Stomach (tissue), 9 donors: ENCODE data around the gene TALDO1. TPM values are rescaled to one million over a fixed set of nuclear protein-coding genes. Genes with fewer than 3 reads are reported as not detected.

Experiments
- DNase-seq, 2 donors: peaks; one replicate each; pipeline versions ENCODE4 v3.0.0 to v3.0.0-alpha.2; 2013 to 2019
- H3K27ac ChIP-seq, 5 donors: fragments of 200-600 bp in 4 of 5; sonication (generic) in 4 of 5; one replicate each; pipeline ENCODE4 v1.5.1; 2013 to 2019; ENCODE audit warnings: mild to moderate bottlenecking in 1 of 5, moderate library complexity in 1 of 5
- H3K27me3 ChIP-seq, 3 donors: fragments of 200-600 bp; sonication (generic); one replicate each; pipeline ENCODE4 v1.5.1; 2017 to 2019; ENCODE audit warnings: mixed run types in 1 of 3
- H3K36me3 ChIP-seq, 4 donors: fragments of 200-600 bp; sonication (generic); 1 replicate in 3 of 4; 2 replicates in 1 of 4; pipeline ENCODE4 v1.5.1; 2016 to 2019
- H3K4me1 ChIP-seq, 4 donors: fragments of 200-600 bp; sonication (generic); one replicate each; pipeline ENCODE4 v1.5.1; 2016 to 2019
- H3K4me3 ChIP-seq, 4 donors: fragments of 200-600 bp; sonication (generic) in 3 of 4; one replicate each; pipeline ENCODE4 v1.5.1; 2016 to 2019; ENCODE audit warnings: mild to moderate bottlenecking in 1 of 4
- H3K9me3 ChIP-seq, 4 donors: fragments of 200-600 bp; sonication (generic); one replicate each; pipeline ENCODE4 v1.5.1; 2016 to 2019
- CTCF ChIP-seq, 7 experiments: fragments of 450-650 bp in 4 of 7; fragments of 200-600 bp in 3 of 7; sonication (generic) in 3 of 7; IDR thresholded peaks; one replicate each; pipeline ENCODE4 v1.5.1; 2016 to 2019; ENCODE audit warnings: antibody characterized with exemption in 7 of 7, control low read depth in 2 of 7, mild to moderate bottlenecking in 1 of 7
- EP300 ChIP-seq: sonication (generic); formaldehyde crosslinking; IDR thresholded peaks from one replicate; pipeline ENCODE4 v1.6.1; 2017; ENCODE audit warnings: antibody characterized with exemption
- POLR2A ChIP-seq, 4 donors: fragments of 450-650 bp; IDR thresholded peaks; one replicate each; pipeline ENCODE4 v1.6.1; 2016; ENCODE audit warnings: antibody characterized with exemption in 4 of 4, control low read depth in 2 of 4, mild to moderate bottlenecking in 1 of 4, moderate library complexity in 1 of 4
- POLR2AphosphoS5 ChIP-seq, 3 donors: sonication (generic); formaldehyde crosslinking; IDR thresholded peaks; one replicate each; pipeline ENCODE4 v1.6.1; 2016; ENCODE audit warnings: antibody characterized with exemption in 3 of 3
- WGBS, 5 donors: extraction: QIAGEN DNeasy Blood & Tissue Kit in 3 of 5; methylation state at CpG; one replicate each; pipeline versions ENCODE4 v1.1.5 to v1.1.7; 2013 to 2018; 5-methylcytosine and 5-hydroxymethylcytosine counted together
- intact Hi-C: fragments of 100-400 bp; cut with DNase I; formaldehyde crosslinking; loops from one replicate; pipeline ENCODE4 v1.15.1; 2023; ENCODE audit warnings: low total_unique reads
- polyA plus RNA-seq, 3 donors: library from polyadenylated mRNA; stranded (reverse); fragments of 200-250 nt; gene quantifications; one replicate each; pipeline ENCODE4 v1.2.3, GENCODE V29; 2013
- total RNA-seq, 5 donors: library from RNA; depleted of rRNA; stranded (reverse); fragments of >200 nt; gene quantifications; one replicate each; pipeline versions ENCODE4 v1.1.0 to v1.2.3, GENCODE V29; 2014 to 2016
- donor health status: healthy with polysubstance abuse.
- donor health status: Bipolar disorder and iron deficiency.
- donor health status: healthy.

The TALDO1 gene
- total and polyA plus RNA-seq, 8 donors, result 85.9 to 258 (median 180) TPM

- Histone ChIP-seq H3K4me3 (no peak overlapping the region), H3K9me3 (no peaks in the 10 kb centered on the region), H3K27me3 (no peaks in the 10 kb centered on the region), H3K27ac (no peak overlapping the region), H3K36me3 (peaks cover 46 to 99% (median 86%) of the 10 kb centered on the region in 4 donors), H3K4me1 (peaks cover 5 to 27% (median 16%) of the 10 kb centered on the region in 4 donors)
- TF ChIP-seq POLR2AphosphoS5 (IDR thresholded peaks at IDR 0.05) (no peak), EP300 (no peak), POLR2A (IDR thresholded peaks at IDR 0.05) (no peak), CTCF (IDR thresholded peaks at IDR 0.05) (no peak)
- 92 to 100% (median 97%) methylated on average over 2 of the region's 2 CpGs for WGBS, 5 donors
- intact Hi-C loops, result no loop called here
- no peak for DNase-seq
These were observed 19.6 kb downstream of the TALDO1 start for GRCh38 chr11:766936-767210.

- no peaks in the 10 kb centered on the region for H3K27me3 ChIP-seq
- 92 to 97% (median 96%) methylated on average over 11 of the region's 11 CpGs for WGBS, 5 donors
- DNase-seq, result no peak
- H3K27ac ChIP-seq, result no peak overlapping the region
- H3K9me3 ChIP-seq, result no peaks in the 10 kb centered on the region
- H3K36me3 ChIP-seq, result peaks cover 45 to 99% (median 86%) of the 10 kb centered on the region in 4 donors
- H3K4me1 ChIP-seq, result peaks cover 5 to 24% (median 14%) of the 10 kb centered on the region in 4 donors
- intact Hi-C loops, result no loop called here
- TF ChIP-seq EP300, result no peak
- no peak for TF ChIP-seq CTCF (IDR thresholded peaks at IDR 0.05)
- TF ChIP-seq POLR2AphosphoS5 (IDR thresholded peaks at IDR 0.05), result no peak
- TF ChIP-seq POLR2A (IDR thresholded peaks at IDR 0.05), result no peak
- H3K4me3 ChIP-seq, result no peak overlapping the region
These were observed 20.0 kb downstream of the TALDO1 start for GRCh38 chr11:767238-767637.

- no peak overlapping the region for H3K27ac ChIP-seq
- peaks cover 3 to 34% (median 14%) of the 10 kb centered on the region in 4 donors for H3K4me1 ChIP-seq
- H3K4me3 ChIP-seq, result no peak overlapping the region
- WGBS, 5 donors, result 86 to 92% (median 91%) methylated on average over 21 to 23 of the region's 23 CpGs
- TF ChIP-seq POLR2AphosphoS5 (IDR thresholded peaks at IDR 0.05), result no peak
- TF ChIP-seq POLR2A (IDR thresholded peaks at IDR 0.05), result no peak
- no peak for TF ChIP-seq EP300
- intact Hi-C loops, result no loop called here
- peaks cover 31 to 100% (median 84%) of the 10 kb centered on the region in 4 donors for H3K36me3 ChIP-seq
- H3K9me3 ChIP-seq, result no peaks in the 10 kb centered on the region
- no peaks in the 10 kb centered on the region for H3K27me3 ChIP-seq
- no peak for DNase-seq
These were observed 22.8 kb downstream of the TALDO1 start for GRCh38 chr11:769887-770641.

DNA sequence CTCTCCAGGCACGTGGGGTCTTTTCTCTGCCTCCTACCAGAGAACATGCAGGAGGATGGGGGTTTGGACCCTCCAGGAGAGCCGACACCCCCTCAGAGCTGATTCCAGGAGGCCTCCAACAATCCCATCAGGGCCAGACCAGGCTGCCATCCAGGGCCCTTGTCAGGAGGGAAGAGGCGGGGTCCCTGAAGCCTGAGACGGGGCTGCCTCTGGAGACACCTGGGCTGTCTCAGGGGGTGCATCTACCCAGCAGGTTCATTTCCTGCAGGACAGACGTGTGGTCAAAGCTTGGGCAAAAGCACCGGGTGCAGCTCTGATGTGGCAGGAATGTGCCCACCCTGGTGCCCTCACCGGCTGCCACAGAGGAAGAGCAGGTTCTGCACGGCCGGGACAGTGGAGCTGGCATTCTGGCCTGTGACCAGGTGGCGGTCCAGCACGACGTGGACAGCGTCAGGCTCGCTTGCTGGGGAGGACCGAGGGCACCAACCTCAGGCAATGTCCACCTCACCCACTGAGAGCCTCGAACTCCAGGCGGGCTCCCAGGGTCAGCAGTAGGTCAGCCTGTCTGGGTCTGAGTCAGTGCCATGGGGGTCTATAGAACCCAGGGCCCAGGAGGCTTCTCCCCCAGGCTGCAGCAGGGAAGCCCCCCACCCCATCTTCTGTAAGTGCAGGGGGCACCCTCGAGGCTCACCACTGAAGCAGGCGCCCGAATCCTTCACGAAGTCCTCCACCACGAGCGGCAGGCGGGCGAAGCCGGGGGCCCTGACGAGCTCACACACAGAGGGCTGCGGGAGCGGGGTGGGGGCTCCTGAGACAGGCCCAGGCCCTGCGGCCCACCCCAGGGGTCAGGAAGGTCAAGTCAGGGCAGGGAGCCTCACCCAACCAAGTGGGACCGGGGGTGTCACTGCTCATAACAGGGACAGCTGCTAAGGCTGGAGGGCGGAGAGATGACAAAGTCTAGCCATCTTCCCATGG is 23.7 kb downstream of the TALDO1 start:
- no peak for DNase-seq
- intact Hi-C loops, result no loop called here
- WGBS, 5 donors, result 90 to 97% (median 92%) methylated on average over 10 to 32 of the region's 32 CpGs
- Histone ChIP-seq H3K9me3 (no peaks in the 10 kb centered on the region), H3K27me3 (no peaks in the 10 kb centered on the region), H3K27ac (no peak overlapping the region), H3K4me1 (peaks cover 12 to 36% (median 20%) of the 10 kb centered on the region in 4 donors), H3K36me3 (peaks cover 30 to 94% (median 75%) of the 10 kb centered on the region in 4 donors), H3K4me3 (no peak overlapping the region)
- no peak for TF ChIP-seq EP300
- TF ChIP-seq CTCF (IDR thresholded peaks at IDR 0.05), result no peak
- no peak for TF ChIP-seq POLR2AphosphoS5 (IDR thresholded peaks at IDR 0.05)
- no peak for TF ChIP-seq POLR2A (IDR thresholded peaks at IDR 0.05)
